ENCODE measurements around the gene ARSJ. TPM values are rescaled to one million over a fixed set of nuclear protein-coding genes. Genes with fewer than 3 reads are reported as not detected.

ARSJ gene
- total RNA-seq, 2 experiments from 2014 or later = not detected

DNA sequence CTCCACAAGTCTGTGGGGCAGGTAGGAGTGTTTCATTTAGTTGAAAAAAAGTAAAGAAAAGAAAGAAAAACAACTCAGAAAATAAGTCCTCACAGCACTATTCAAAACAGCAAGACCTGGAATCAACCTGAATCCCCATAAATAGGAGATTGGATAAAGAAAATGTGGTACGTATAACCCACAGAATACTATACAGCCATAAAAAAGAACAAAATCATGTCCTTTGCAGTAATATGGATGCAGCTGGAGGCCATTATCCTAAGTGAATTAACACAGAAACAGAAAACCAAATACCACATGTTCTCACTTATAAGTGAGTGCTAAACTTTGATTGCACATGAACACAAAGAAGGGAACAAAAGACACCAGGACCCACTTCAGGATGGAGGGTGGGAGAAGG lies 71.9 kb downstream of the ARSJ start:
- H3K9me3 Mint-ChIP-seq (ENCODE audit: insufficient read depth) = peaks cover 9% of the 10 kb centered on the region
- ChIA-PET POLR2A (no interaction called here), CTCF (no interaction called here)
- ATAC-seq (no peak), DNase-seq (no peak)
- no peak overlapping the region for H3K4me3 Mint-ChIP-seq
- peaks cover 23% of the 10 kb centered on the region for H3K4me1 Mint-ChIP-seq (ENCODE audit: low read depth)
- no peaks in the 10 kb centered on the region for H3K27me3 Mint-ChIP-seq (ENCODE audit: low read depth)
- H3K36me3 Mint-ChIP-seq (ENCODE audit: low read depth) = peaks cover 1% of the 10 kb centered on the region
- no peak overlapping the region for H3K27ac Mint-ChIP-seq

DNA sequence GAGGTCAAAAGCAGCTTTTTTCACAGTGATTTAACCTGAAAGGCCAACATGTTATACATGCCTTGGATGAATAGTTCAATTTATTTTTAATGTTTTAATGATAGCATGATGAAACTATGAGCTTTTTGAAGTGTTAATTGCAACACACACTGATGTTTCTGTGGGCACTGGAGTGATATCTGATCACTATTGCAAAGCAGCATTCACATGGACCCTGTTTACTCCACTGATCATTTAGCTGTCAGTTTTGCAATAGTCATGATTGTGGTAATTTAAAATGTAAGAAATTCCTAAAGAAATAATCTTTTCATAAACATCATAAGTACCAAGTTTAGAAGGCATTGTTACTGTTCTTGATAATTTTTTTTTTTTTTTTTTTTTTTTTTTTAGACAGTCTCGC lies 74.1 kb downstream of the ARSJ start:
- Mint-ChIP-seq H3K4me3 (no peak overlapping the region), H3K36me3 (ENCODE audit: low read depth) (peaks cover 3% of the 10 kb centered on the region), H3K9me3 (ENCODE audit: insufficient read depth) (peaks cover 9% of the 10 kb centered on the region), H3K27ac (no peak overlapping the region), H3K4me1 (ENCODE audit: low read depth) (peaks cover 36% of the 10 kb centered on the region), H3K27me3 (ENCODE audit: low read depth) (no peaks in the 10 kb centered on the region)
- ChIA-PET POLR2A (no interaction called here), CTCF (interaction anchor here (0.6 to 1.3 kb wide), 3 partner anchors 139 to 269 kb away, joined by 3 to 5 read pairs (median 3); no protein-coding TSS in a partner anchor)
- DNase-seq (no peak), ATAC-seq (no peak)

DNA sequence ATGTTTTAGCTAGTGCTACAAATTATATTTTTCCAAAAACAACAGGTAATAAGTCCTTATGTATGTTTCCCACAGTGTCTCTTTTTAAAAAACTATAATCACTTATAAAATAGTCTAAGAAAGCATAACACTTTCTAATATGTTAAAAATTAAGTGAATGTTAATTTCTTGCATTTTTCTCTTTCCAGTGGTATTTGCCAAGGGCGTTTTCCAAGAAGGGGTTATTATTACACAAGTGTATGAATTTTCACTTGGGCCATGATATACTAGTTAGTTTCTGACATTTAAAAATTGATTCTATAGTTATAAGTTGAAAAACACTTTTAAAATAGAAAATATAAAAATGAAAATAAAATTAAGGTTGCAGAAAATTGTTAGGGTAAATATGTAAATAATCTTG lies 74.6 kb downstream of the ARSJ start:
- peaks cover 9% of the 10 kb centered on the region for H3K9me3 Mint-ChIP-seq (ENCODE audit: insufficient read depth)
- ChIA-PET POLR2A (no interaction called here), CTCF (interaction anchor here (1.3 kb wide), 1 partner anchor 166 kb away, joined by 5 read pairs; no protein-coding TSS in a partner anchor)
- peaks cover 41% of the 10 kb centered on the region for H3K4me1 Mint-ChIP-seq (ENCODE audit: low read depth)
- H3K4me3 Mint-ChIP-seq = no peak overlapping the region
- no peak for ATAC-seq
- no peaks in the 10 kb centered on the region for H3K27me3 Mint-ChIP-seq (ENCODE audit: low read depth)
- H3K27ac Mint-ChIP-seq = no peak overlapping the region
- peaks cover 3% of the 10 kb centered on the region for H3K36me3 Mint-ChIP-seq (ENCODE audit: low read depth)
- DNase-seq = no peak

DNA sequence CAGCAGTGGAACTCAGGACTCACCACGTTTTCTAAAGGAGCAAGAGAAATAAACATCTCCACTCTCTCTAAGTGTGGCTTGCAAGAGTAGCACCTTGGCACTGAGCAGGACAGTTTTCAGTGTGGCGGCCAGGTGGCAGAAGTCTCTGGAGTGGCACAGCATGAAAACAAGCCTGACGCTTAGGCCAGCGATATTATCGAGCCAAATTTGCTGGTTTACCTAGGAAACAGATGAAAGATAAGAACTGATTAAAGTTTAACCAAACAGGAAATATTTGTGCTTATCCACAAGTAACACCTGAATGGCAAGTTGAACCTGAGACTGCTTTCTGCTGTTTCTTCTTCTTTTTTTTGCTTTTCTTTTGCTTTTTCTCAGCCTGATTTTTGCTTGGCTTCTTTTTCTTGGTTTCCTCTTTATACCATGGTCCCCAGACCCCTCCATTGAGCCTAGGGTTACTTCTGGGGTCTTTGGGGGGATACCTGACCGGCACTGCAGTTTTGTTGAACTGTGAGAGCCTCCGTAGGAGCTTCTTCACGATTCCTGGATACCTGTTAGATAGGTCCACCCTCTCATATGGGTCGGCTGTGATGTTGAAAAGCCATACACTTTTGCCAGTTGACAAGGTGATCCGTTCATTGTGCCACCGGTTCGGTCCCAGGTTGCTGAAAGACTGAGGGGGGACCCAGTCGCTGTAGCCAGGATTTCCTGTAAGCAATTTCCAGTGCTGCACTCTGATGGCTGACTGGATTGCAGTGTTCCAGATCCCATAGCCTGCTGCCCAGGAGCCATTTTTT lies 77.3 kb downstream of the ARSJ start:
- ATAC-seq (peak; percentile 95), DNase-seq (peak; percentile 75)
- H3K4me3 Mint-ChIP-seq = peak overlapping the region; percentile 47
- ChIA-PET POLR2A (no interaction called here), CTCF (interaction anchor here (2.2 kb wide), 1 partner anchor 51 kb away, joined by 5 read pairs; no protein-coding TSS in a partner anchor)
- H3K36me3 Mint-ChIP-seq (ENCODE audit: low read depth) = peaks cover 1% of the 10 kb centered on the region
- no peaks in the 10 kb centered on the region for H3K27me3 Mint-ChIP-seq (ENCODE audit: low read depth)
- H3K4me1 Mint-ChIP-seq (ENCODE audit: low read depth) = peaks cover 56% of the 10 kb centered on the region
- peak overlapping the region; percentile 79 for H3K27ac Mint-ChIP-seq
- no peaks in the 10 kb centered on the region for H3K9me3 Mint-ChIP-seq (ENCODE audit: insufficient read depth)

DNA sequence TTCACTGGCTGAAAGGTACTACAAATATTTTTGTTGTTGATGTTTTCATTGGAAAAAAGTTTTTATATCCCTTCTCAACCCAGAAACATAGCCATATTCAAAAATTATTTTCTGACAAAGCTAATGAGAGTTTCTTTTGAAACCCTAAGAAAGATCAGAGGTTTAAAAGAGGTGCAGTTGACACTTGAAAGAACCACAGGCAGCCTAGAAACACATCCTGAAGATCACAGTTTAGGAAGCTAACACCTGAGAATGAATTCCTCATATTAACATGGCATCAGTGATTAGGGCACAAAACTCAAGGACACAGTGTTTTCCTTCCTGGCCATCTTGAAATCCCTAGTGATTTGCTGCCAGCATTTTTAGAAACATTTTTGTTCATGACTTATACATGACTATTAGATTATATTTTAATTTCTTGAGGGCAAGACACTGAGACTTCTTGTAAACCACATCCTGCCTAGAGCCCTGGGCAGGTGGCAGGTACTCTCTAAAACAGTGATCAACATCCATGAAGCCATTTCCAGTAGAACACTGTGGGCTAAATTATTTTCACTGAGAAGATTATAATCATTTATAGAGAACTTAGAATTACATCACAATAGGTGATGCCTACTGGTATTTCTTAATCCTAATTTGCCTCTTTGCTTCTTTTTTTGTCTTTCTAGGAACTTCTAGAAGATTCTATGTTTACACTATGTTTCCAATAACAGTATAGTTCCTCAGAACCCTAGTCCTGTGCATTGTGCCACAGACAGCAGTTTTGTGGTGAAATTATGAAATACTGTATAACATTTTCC lies 80.0 kb downstream of the ARSJ start:
- CTCF ChIA-PET = interaction anchor here (1.6 kb wide), 1 partner anchor 132 kb away, joined by 3 read pairs; no protein-coding TSS in a partner anchor
- peak; percentile 46 for DNase-seq
- H3K27me3 Mint-ChIP-seq (ENCODE audit: low read depth) = no peaks in the 10 kb centered on the region

DNA sequence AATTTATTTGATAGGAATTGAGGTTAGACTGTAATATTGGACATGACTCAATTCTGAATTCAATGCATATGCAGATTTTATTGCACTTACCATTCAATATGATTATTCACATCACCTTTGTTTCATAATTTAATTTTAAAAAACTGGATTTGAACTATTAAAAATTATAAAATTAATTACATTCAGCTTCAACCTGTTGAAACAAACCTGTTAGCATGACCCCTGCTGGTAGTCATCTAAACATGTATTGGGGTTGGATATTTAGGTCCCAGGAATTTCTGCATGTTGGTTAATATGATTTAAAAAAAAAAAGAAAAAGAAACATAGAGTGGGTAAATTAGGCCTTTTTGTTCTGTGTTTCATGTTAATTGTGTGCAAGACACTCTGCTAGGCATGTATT lies 85.9 kb downstream of the ARSJ start:
- H3K27me3 Mint-ChIP-seq (ENCODE audit: low read depth) = no peaks in the 10 kb centered on the region
- DNase-seq (no peak), ATAC-seq (no peak)
- no peaks in the 10 kb centered on the region for H3K36me3 Mint-ChIP-seq (ENCODE audit: low read depth)
- ChIA-PET POLR2A (no interaction called here), CTCF (no interaction called here)
- no peak overlapping the region for H3K4me3 Mint-ChIP-seq
- no peak overlapping the region for H3K27ac Mint-ChIP-seq
- peaks cover 8% of the 10 kb centered on the region for H3K9me3 Mint-ChIP-seq (ENCODE audit: insufficient read depth)
- H3K4me1 Mint-ChIP-seq (ENCODE audit: low read depth) = peaks cover 2% of the 10 kb centered on the region

More for the DNA sequence above, 80.0 kb downstream of the ARSJ start:
- Mint-ChIP-seq H3K4me1 (ENCODE audit: low read depth) (peaks cover 44% of the 10 kb centered on the region), H3K27ac (peak overlapping the region; percentile 78), H3K9me3 (ENCODE audit: insufficient read depth) (no peaks in the 10 kb centered on the region), H3K4me3 (peak overlapping the region; percentile 13), H3K36me3 (ENCODE audit: low read depth) (peaks cover 1% of the 10 kb centered on the region)
- POLR2A ChIA-PET = no interaction called here
- ATAC-seq = peak; percentile 69

DNA sequence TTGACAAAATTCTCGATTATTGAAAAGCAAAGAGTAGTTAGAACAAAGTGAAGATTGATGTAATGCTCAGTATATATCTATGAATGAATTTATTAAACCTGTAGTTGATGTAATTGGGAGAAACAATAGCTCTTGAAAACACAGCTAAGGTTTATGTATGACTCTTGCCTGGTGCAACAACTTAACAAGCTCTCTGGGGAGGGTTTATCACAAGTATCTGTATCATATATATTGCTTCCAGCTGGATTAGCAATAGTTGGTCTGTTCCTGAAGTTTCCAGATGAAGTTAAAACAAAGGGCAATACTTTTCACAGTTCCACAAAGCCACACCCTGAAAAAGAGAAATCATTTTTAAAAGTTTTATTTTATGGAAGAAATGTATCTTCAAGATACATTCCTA lies 91.4 kb downstream of the ARSJ start:
- CTCF ChIA-PET = interaction anchor here (1.5 kb wide), 1 partner anchor 64 kb away, joined by 3 read pairs; no protein-coding TSS in a partner anchor
- no peak overlapping the region for H3K4me3 Mint-ChIP-seq
- no peaks in the 10 kb centered on the region for H3K36me3 Mint-ChIP-seq (ENCODE audit: low read depth)
- ATAC-seq (no peak), DNase-seq (no peak)
- H3K4me1 Mint-ChIP-seq (ENCODE audit: low read depth) = no peaks in the 10 kb centered on the region
- H3K9me3 Mint-ChIP-seq (ENCODE audit: insufficient read depth) = peaks cover 11% of the 10 kb centered on the region
- H3K27me3 Mint-ChIP-seq (ENCODE audit: low read depth) = no peaks in the 10 kb centered on the region
- H3K27ac Mint-ChIP-seq = no peak overlapping the region
- POLR2A ChIA-PET = no interaction called here

DNA sequence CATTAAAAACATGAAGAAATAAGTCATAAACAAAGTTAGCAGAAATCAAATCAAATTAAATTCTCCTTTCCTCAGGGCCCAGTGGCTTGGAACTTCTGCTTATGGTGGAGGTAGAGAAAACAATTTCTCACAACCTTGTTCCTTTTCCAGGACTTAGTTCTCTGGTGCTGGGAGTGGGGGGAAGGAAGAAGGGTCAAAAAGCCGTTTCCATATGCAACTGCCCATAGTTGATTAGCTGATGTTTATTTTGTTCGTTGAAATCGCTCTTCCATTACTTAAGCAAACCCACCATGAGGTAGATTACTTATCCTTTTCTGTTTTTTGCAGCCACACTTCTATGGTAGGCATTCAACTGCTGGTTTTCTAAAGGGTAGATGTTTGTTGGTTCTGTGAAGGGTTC lies 94.2 kb downstream of the ARSJ start:
- POLR2A ChIA-PET = no interaction called here
- no peaks in the 10 kb centered on the region for H3K36me3 Mint-ChIP-seq (ENCODE audit: low read depth)
- DNase-seq (no peak), ATAC-seq (no peak)
- H3K4me1 Mint-ChIP-seq (ENCODE audit: low read depth) = no peaks in the 10 kb centered on the region
- CTCF ChIA-PET = no interaction called here
- H3K27ac Mint-ChIP-seq = no peak overlapping the region
- peaks cover 11% of the 10 kb centered on the region for H3K9me3 Mint-ChIP-seq (ENCODE audit: insufficient read depth)
- no peaks in the 10 kb centered on the region for H3K27me3 Mint-ChIP-seq (ENCODE audit: low read depth)
- no peak overlapping the region for H3K4me3 Mint-ChIP-seq

DNA sequence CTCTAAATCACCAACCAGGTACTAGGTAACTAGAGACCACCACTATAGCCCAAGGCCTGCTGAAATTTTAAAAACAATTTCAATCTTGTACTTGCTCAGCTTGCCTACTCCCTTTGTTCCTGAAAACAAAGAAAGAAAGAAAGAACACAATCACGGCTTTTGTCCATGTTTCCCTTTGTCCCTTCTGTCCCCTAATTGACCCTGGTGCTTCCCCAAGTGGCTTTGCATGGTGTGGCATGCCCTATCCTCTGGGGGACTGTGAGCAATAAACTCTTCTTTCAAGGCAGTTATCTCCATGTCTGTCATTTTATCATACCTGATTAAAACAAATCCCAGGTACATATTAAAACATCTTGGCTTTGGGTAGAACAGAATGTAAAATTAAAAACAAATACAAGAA lies 94.8 kb downstream of the ARSJ start:
- H3K36me3 Mint-ChIP-seq (ENCODE audit: low read depth) = no peaks in the 10 kb centered on the region
- H3K27me3 Mint-ChIP-seq (ENCODE audit: low read depth) = no peaks in the 10 kb centered on the region
- no peaks in the 10 kb centered on the region for H3K4me1 Mint-ChIP-seq (ENCODE audit: low read depth)
- no peak overlapping the region for H3K27ac Mint-ChIP-seq
- ChIA-PET POLR2A (no interaction called here), CTCF (no interaction called here)
- DNase-seq (no peak), ATAC-seq (no peak)
- peaks cover 4% of the 10 kb centered on the region for H3K9me3 Mint-ChIP-seq (ENCODE audit: insufficient read depth)
- H3K4me3 Mint-ChIP-seq = no peak overlapping the region

DNA sequence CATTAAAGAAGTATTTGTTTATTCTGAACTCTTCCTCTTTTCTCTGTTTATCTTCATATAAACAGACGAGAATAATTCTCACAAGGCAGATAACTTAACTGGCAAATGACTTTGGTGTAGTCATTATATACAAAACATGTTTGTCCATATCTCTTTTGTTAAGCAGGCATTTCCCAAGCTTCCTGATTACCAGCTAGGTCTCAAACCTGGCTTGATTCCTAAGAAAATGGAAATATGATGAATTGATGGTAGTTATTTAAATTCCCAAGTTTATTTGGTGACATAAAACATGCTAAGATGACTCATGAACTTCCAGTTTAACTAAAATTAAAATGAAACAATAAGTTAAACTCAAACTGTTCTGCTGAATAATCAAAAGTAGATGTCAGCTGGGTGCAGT lies 96.8 kb downstream of the ARSJ start:
- ChIA-PET CTCF (no interaction called here), POLR2A (no interaction called here)
- no peaks in the 10 kb centered on the region for H3K4me1 Mint-ChIP-seq (ENCODE audit: low read depth)
- H3K36me3 Mint-ChIP-seq (ENCODE audit: low read depth) = no peaks in the 10 kb centered on the region
- H3K9me3 Mint-ChIP-seq (ENCODE audit: insufficient read depth) = peaks cover 3% of the 10 kb centered on the region
- no peak overlapping the region for H3K4me3 Mint-ChIP-seq
- H3K27ac Mint-ChIP-seq = no peak overlapping the region
- H3K27me3 Mint-ChIP-seq (ENCODE audit: low read depth) = no peaks in the 10 kb centered on the region
- ATAC-seq = no peak
- no peak for DNase-seq

DNA sequence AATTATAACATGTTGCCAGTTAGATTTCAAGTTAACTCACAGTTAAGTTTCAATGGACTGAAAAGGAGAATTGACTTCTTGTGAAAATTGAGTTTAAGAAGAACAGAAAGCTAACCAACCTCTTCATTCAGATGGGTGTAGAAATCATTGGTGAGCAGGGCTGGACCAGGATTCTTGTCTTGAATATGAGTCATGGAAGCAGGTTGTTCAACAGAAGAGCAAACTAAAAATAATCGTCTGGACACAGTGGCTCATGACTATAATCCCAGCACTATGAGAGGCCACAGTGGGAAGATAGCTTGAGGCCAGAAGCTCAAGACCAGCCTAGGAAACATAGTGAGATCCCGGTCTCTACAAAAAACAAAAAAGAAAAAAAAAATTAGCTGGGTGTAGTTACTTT lies 98.2 kb downstream of the ARSJ start:
- Mint-ChIP-seq H3K27ac (no peak overlapping the region), H3K36me3 (ENCODE audit: low read depth) (no peaks in the 10 kb centered on the region), H3K4me1 (ENCODE audit: low read depth) (no peaks in the 10 kb centered on the region), H3K27me3 (ENCODE audit: low read depth) (no peaks in the 10 kb centered on the region), H3K9me3 (ENCODE audit: insufficient read depth) (peaks cover 3% of the 10 kb centered on the region), H3K4me3 (no peak overlapping the region)
- DNase-seq (no peak), ATAC-seq (no peak)
- ChIA-PET CTCF (interaction anchor here (1.4 kb wide), 1 partner anchor 10 kb away, joined by 3 read pairs; no protein-coding TSS in a partner anchor), POLR2A (no interaction called here)

All from activated CD8-positive, alpha-beta T cell treated with anti-CD3 and anti-CD28 coated beads, Interleukin-2, amount 10 ng/mL, durations not matched to agents 7 days and 5 days (primary cell).